Right lobe of liver (tissue), 4 donors: ENCODE measurements around the gene BTK.

ENCODE experiments used
- CTCF ChIP-seq, 4 donors: fragments of 200-600 bp in 3 of 4; fragments of 450-650 bp in 1 of 4; IDR thresholded peaks; one replicate each; pipeline versions ENCODE4 v1.5.1 to v1.8.0; 2016 to 2022; ENCODE audit warnings: antibody characterized with exemption in 4 of 4, mild to moderate bottlenecking in 2 of 4
- POLR2A ChIP-seq: fragments of 450-650 bp; IDR thresholded peaks from one replicate; pipeline ENCODE4 v1.6.1; 2017; ENCODE audit warnings: antibody characterized with exemption, mild to moderate bottlenecking
- donor health status: DM: no; HTN: no; CAD: no.
- donor health status: DM: no; HTN: no; CAD: no.
- donor health status: DM: no; HTN: yes; CAD: no.

GRCh38 chrX:101303790-101304189, 82.2 kb downstream of the BTK start:
- TF ChIP-seq CTCF (IDR thresholded peaks at IDR 0.05) (no peak), POLR2A (no peak)
